Activated gamma-delta T cell treated with anti-CD3 and anti-CD28 coated beads, Interleukin-2, amount 50 U/mL, for 16 hours (primary cell): Measurements from ENCODE around the gene LRCH3.
"Not testable (repeated sequence)": the region's sequence is repeated elsewhere in the genome, so short reads cannot be mapped to it uniquely, and the experiment has no call there.

Experiments used
- DNase-seq: peaks from one replicate; pipeline ENCODE4 v3.0.0-alpha.2; 2020; ENCODE audit warnings: low read depth

Gene LRCH3

DNA sequence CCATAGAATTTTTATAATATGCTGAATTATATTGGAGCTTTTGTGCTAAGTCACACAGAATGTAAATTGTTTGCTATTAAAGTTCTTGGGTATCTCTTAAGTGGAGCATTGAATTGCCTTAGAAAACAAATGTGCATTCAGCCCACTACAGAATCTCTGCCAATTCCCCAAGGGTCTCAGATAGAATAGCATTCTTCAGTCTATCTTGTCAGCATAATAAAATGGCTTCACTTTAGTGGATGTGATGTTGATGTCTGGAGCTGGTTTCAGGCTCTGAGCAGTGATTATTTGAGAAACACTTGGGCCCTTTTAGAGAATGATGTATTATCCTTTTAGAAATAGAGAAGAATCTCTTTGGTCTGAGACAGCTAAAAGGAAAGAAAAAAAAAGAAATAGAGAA, 45.2 kb downstream of the LRCH3 start:
- DNase-seq, result no peak

DNA sequence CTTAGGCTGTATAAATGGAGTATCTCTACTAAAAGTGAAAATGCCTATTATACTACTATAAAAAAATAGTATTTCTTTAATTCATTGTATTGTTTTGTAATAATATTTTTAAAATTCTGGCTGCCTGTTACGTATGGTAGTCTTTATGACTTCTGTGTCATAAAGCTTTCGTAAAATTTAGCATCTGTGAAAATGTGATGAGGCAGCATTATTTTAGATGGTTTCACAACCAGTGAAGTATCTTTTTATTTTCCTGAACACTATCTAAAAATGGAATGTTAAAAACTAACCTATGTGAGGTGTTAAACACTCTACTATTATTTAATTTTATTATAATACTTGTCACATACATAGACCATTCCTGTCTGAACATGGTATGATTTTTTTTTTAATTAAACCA, 46.2 kb downstream of the LRCH3 start:
- no peak for DNase-seq

DNA sequence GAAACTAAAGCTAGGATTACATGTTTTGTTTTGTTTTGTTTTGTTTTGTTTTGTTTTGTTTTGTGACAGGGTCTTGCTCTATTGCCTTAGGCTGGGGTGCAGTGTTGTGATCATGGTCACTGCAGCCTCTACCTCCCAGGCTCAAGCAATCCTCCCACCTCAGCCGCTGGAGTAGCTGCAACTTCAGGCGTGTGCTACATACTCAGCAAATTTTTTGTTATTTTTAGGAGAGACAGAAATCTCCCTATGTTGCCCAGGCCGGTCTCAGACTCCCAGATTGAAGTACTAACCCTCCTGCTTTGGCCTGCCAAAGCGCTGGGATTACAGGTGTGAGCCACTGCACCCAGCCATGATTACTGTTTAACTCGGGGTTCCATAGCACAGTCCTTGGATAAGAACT, 50.7 kb downstream of the LRCH3 start:
- DNase-seq, result no peak

DNA sequence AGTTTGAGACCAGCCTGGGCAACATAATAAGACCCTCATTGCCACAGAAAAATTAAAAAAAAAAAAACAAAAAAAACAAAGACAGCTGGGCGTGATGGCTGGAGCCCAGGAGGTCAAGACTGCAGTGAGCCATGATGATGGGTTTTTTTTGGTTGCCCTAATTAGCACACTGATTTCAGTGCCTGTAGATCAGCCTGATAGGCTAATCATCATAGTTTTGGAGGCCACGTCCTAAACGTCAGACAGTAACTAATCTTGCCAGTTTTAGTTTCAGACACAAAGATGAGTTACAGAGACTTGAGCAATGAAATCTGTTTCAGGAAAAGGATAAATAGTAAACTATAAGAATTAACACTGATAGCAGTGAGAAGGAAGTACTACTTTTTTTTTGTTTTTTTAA, 55.4 kb downstream of the LRCH3 start:
- DNase-seq, result no peak

DNA sequence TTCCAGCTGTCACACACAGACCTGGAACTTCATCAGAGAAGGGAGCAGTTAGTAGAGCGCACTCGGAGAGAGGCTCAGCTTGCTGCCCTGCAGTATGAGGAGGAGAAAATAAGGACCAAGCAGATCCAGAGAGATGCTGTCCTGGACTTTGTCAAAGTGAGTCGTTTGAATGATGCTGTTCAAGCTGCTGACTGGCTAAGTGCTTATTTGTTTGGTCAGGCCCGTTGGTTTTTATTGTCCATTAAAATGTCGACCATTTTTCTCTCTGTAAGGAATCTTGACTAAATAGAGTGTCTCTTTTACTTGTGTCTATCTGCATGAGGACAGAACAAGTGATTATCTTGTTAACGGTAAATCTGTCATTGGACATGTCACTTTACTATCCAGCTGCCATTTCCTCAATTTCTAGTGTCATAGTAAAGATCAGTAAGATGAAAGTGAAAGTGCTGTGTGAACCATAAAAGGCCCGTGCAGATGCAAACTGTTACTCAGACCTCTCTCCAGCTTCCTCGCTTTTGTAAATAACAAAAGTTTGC, 56.9 kb downstream of the LRCH3 start:
- no peak for DNase-seq

DNA sequence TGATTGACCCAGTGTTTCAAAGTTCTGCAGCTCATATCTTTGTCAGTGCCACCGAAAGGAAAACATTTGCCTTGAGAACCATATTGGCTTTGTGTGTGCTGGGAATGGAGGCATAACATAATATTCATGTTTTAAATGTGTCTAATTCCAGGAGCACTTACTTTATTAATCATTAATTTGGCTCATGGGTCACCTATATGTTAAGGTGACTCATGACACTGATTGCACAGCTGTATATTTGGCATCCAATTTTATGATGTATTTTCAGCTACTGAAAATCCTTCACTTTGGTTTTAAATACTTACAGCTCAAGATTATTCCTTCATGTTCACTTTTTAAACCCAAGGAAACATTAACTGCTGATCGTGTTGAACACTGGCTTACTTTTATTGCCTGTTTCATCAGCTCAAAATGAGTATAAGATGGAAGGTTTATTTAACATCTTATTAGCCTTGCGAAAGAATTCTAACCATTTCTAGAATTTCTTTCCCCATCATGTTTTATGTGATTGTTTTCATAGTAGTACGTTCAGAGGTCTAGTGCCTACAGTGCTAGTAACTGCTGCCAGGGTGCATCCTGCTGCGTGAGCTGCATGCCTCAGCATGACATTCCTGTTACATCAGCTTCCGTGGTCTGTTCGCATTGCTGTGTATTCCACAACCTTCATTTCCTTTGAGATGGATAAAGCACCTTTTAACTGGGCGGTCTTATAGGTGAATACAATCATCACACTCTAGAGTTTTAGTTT, 63.7 kb downstream of the LRCH3 start:
- no peak for DNase-seq

DNA sequence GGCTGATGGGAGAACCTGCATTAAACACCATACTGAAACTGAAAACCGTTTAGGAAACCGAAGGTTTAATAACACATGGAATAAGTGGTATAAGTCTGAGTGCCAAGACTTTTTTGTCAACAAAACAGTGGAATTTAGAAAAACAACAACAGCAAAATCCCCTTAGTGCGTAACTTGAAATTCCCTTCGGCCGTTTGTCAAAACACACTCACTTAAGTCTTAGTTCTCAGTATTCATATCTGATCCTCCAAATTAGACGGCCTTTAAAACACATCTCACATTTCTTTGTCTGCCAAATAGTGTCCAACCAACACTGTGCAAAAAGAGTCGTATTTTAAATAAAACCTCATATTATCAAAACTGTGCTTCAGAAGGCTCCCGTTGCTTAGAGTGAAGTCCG, 64.5 kb downstream of the LRCH3 start:
- no peak for DNase-seq

DNA sequence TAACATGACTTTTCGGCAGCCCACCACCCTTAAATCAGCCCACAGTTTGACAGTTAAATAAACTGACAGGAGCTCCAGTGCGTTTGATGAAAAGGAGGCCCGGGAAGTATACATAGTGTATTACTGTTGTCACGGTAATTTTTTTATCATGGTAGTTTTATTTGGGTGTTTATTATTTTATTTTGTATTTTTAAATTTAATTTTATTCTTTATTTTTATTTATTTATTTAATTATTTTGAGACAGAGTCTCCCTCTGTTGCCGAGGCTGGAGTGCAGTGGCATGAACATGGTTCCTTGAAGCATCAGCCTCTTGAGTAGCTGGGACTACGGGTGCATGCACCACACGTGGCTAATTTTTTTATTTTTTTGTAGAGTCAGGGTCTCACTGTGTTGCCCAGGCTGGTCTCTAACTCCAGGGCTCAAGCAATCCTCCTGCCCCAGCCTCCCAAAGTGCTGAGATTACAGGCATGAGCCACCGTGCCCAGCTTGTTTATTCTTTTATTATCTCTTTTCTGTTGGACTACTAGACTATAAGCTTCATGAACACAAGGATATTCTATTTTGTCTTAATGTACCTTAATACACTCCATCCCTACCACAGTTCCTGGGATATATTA, 65.3 kb downstream of the LRCH3 start:
- no peak for DNase-seq

DNA sequence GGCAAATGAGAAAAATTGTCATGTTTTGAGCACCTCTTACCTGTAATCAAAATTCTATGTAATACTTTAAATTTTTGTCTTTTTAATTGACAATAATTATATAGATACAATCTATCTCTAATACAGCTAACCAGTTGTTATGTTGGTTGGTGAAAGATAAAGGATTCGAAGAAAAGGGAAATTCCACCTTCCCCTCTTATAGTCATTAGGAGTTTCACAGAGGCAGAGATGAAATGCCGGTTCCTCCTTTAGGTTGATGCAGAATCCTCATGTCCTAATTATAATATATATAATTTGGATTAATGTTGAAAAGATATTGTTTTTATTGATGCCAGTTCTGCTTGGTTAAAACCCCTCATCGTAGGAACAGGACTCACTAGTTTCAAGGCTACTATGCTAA, 67.1 kb downstream of the LRCH3 start:
- no peak for DNase-seq

DNA sequence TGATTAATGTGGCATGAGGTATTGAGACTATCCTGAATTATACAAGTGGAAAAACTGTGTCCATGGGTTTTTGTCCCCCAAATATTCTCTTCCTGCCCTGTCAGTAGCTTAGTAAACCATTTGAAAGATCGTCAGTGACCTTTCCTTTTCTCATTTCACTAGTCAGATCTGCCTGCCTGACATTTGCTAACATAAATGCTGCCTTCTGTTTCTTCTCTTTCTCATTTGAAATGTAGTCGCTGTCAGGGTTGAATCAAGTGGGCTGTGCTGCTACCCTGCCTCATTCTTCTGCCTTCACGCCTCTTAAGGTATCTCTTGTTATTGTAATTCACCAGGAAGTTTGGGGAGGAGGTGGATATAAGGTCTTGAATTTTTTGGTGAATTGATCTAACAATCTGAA, 67.5 kb downstream of the LRCH3 start:
- DNase-seq, result no peak

DNA sequence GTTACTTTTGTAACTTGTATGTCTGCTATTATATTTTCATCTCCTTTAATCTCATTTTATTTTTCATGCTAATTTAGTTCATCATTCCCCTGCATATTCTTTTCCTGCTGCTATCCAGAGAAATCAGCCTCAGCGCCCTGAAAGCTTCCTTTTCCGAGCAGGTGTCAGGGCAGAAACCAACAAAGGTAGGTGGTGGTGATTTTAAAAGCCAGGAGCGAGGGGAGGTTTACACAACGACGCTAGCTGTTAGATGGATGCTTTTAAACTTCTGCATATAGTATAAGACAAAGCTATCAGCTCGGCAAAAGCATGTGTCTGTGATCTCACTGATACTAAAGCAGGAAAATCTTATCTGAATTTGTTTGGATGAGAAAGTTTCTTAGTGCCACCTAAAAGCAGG, 75.0 kb downstream of the LRCH3 start:
- no peak for DNase-seq

DNA sequence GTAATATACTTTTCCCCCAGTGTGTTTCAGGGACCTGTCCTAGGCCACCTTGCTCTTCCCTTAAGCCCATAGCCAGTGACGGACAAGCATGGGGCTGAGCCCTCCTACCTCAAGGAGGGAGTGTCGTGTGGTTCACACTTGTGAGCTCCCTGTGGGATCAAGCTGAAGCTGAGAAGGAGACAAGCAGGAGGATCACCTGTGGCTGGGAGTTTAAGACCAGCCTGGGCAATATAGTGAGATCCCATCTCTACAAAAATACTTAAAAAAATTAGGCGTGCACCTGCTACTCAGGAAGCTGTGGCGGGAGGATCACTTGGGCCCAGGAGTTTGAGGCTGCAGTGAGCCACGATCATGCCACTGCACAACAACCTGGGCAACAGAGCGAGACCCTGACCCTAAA, 82.3 kb downstream of the LRCH3 start:
- DNase-seq, result no peak

DNA sequence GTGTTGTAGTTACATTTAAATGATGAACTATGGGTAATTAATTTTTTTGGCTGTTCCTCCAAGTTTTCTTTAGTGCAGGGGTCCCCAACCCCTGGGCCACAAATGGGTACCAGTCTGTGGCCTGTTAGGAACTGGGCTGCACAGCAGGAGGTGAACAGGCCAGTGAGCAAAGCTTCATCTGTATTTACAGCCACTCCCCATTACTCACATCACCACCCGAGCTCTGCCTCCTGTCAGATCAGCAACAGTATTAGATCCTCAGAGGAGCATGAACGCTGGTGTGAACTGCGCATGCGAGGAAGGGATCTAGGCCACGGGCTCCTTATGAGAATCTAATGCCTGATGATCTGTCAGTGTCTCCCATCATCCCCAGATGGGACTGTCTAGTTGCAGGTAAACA, 83.0 kb downstream of the LRCH3 start:
- no peak for DNase-seq

DNA sequence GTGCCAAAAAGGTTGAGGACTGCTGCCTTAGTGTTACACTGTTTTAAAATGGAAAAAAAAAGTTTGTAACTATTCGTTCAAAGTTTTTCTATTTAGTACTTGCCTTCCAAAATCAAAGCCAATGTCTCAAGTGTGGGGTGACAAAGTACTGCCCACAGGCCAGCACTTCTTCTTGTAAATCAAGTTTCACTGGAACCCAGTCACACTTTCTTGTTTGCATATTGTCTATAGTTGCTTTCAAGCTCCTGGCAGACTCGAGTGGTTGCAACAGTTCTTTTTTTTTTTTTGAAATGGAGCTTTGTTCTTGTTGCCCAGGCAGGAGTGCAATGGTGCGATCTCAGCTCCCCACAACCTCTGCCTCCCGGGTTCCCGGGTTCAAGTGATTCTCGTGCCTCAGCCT, 83.6 kb downstream of the LRCH3 start:
- DNase-seq, result no peak

DNA sequence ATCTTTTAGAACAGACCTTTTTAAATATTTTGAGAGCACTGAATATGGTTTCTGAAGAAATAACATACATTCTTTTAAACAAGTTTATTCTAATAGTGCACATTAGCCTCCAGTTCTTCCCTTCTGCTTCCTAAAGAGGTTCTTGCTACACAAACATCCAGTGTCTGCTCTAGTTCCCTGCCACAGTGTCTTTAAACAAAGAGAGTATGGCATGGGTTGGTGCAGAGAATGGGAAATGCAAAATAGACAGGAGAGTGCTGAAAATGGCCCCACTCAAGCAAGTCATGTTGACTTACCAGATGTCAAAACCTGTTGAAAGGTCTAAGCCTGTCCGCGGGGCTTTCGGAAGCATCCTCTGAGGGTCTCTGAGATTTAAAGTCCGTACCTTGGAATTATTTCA, 86.8 kb downstream of the LRCH3 start:
- DNase-seq, result no peak

DNA sequence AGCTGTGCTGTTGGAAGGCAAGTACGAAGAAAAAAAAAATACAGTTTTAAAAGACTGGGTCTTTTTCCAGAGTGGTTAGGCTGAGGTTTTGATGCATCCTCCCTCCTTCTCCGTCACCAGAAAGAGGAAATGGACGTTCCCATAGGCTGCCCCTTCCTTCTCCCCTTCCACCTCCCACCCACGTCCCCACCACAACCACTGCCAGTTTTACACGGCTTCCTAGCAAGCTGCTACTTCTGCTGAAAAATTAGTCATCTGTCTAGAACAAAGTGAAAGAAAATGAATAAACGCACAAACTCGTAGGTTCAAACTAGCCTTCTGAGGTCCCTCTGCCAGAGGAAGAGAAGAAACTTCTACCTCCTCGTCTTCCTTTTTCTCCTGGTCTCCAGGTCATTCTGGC, 87.4 kb downstream of the LRCH3 start:
- peak; percentile 20 for DNase-seq

DNA sequence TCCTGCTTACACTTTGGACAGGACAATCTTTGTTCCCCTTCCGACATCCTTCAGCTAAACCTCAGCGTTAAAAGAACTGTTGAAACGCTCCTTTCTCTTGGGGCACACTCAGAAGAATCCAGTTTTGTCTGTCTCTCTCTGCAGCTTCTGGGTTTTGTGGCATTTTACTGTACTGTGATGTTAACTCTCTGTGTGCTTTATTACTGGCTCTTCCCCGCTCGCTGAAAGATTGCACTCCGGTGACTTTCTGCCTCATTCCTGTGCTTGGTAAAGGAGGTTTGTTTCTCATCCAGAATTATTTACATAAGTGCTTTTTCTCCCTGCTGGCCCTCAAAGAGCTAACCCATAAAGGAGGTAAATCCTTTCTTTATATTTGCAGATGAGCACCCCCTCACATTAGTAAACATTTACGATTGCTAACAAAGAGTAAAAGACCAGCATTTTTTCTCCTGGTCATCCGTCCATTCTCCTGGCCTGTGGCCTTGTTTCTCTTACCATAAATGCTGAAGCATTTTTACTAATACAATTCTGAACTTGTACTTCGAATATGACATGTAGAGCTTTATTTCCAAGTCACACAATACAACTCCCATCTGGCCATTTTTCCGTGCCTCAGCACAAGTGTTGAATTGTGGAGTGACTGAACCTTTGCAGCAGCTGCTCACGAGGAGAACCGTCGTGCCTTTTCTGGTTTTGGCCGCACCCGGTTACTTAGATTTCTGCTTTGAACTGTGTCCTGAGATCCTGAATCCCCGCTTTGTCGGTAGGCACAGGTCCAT, 89.6 kb downstream of the LRCH3 start:
- DNase-seq, result no peak

DNA sequence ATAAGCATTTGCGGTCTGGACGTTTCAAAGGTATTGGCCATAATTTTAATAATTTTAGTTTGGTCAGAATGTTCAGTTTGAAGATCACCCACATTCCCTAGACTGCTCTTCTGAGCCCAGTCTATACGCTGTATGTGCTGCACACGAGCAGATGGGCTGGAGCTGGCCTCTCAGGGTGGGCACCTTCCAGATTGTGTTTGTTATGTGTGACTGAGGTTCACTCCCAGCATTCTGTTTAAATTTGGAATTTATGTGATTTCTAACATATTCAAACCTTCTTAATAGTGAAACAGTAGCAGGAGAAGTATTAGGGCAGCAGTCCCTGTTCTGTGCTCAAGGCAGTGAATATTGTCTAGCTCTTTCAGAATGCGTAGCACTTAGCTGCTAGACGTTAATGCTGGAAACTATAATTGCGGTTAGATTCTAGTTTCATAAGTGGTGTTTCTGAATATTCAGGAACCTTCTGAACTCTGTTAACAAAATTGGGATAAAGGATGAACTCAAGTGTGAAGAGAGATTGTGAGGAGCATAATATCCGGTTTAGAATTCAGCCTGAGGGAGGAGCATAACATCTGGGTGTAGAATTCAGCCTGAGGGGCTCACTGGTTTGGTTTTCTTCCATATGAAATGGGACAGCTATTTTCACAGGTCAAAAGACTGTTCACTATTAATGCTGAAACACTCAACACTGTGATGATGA, 90.4 kb downstream of the LRCH3 start:
- no peak for DNase-seq

DNA sequence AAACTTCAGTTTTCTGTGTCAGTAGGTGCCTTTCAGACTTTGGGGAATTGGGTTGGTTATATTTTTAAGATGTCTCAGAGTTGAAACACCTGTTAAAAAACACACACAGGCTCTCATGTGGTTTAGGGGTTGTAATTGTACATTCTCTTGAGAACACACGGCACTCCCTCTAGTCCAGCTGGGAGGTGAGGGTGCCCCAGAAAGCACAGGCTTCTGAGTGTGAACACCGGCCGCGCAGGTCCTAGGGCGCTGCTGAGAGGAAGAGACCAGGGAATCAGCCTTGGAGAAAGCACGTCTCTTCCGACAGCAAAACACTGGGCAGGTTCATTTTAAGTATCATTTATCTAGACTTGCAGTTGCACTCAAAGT, 90.9 kb downstream of the LRCH3 start:
- DNase-seq, result no peak

DNA sequence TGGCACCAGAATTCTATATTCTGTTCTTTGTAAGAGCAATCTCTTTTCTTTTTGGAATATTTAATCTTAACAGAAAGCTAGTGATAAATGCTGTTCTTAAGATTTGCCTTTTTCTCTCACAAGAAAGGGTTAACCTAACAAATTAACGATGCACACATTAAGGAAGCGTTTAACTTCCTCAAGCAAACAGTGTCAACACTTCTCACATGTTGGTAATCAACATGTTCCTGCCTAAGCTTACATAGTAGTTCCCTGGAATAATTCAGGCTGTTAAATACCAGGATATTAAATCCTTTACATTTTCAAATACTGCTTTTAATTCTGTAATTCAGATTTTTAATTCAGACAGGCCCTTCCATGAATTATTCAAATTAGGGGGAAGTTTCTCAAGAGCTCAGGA, 91.5 kb downstream of the LRCH3 start:
- DNase-seq, result no peak

DNA sequence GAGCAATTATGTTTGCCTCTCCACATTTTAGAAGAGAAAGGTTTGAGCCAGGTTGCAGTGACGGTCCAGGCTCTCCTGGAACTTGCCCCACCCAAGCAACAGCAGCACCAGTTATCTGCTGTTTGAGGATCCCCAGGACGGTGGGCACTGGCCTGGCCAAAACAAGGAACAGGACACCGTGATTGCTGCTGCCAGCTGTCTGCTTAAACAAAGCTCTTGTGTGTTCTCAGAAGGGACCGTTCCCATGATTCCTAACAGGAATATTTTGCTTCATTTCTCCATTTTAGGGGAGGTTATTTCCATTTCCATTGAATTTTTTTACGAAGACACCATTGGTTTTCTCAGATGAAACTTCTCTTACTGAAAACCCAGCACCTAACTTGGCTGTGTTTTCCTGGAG, 92.5 kb downstream of the LRCH3 start:
- no peak for DNase-seq

DNA sequence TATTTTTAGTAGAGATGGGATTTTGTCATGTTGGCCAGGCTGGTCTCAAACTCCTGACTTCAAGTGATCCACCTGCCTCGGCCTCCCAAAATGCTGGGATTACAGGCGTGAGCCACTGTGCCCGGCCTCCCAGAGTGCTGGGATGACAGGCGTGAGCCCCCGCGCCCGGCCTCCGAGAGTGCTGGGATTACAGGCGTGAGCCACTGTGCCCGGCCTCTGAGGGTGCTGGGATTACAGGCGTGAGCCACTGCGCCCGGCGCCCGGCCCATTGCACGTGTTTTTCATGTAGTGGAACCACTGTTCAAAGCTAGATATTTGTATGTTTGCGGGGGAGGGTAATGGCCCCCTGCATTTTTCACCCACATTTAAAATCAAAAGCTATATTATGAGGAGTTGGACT, 93.3 kb downstream of the LRCH3 start:
- not testable (repeated sequence) for DNase-seq

DNA sequence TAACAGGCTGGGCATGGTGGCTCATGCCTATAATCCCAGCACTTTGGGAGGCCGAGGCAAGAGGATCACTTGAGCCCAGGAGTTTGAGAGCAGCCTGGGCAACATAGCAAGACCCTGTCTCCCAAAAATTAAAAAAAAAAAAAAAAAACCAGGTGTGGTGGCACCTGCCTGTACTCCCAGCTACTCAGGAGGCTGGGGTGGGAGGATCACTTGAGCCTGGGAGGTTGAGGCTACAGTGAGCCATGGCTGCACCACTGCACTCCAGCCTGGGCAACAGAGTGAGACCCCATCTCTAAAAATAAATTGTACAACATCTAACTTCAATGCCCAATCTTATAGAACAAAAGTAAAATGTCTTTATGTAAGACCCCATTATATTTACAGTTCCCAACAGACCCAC, 95.0 kb downstream of the LRCH3 start:
- not testable (repeated sequence) for DNase-seq
